Gastroesophageal sphincter (tissue), 3 donors: ENCODE data around the gene RIN2.

Experiments
- EP300 ChIP-seq: sonication (generic); formaldehyde crosslinking; IDR thresholded peaks from one replicate; pipeline ENCODE4 v1.6.1; 2017; ENCODE audit warnings: antibody characterized with exemption, mild to moderate bottlenecking
- POLR2A ChIP-seq, 2 donors: fragments of 450-650 bp; IDR thresholded peaks; one replicate each; pipeline ENCODE4 v1.6.1; 2017; ENCODE audit warnings: antibody characterized with exemption in 2 of 2, mild to moderate bottlenecking in 2 of 2, moderate library complexity in 1 of 2
- POLR2AphosphoS5 ChIP-seq: sonication (generic); formaldehyde crosslinking; IDR thresholded peaks from one replicate; pipeline ENCODE4 v1.6.1; 2017; ENCODE audit warnings: antibody characterized with exemption
- TF ChIP-seq, protein P1 (sequence below), 4 experiments: fragments of 200-600 bp in 2 of 4; fragments of 450-650 bp in 2 of 4; sonication (generic) in 1 of 4; IDR thresholded peaks; one replicate each; pipeline ENCODE4 v1.5.1; 2017 to 2019; ENCODE audit warnings: antibody characterized with exemption in 4 of 4, mild to moderate bottlenecking in 2 of 4, moderate library complexity in 2 of 4

GRCh38 chr20:19799325-19799724 is 41.3 kb downstream of the RIN2 start:
- TF ChIP-seq, protein P1, sequence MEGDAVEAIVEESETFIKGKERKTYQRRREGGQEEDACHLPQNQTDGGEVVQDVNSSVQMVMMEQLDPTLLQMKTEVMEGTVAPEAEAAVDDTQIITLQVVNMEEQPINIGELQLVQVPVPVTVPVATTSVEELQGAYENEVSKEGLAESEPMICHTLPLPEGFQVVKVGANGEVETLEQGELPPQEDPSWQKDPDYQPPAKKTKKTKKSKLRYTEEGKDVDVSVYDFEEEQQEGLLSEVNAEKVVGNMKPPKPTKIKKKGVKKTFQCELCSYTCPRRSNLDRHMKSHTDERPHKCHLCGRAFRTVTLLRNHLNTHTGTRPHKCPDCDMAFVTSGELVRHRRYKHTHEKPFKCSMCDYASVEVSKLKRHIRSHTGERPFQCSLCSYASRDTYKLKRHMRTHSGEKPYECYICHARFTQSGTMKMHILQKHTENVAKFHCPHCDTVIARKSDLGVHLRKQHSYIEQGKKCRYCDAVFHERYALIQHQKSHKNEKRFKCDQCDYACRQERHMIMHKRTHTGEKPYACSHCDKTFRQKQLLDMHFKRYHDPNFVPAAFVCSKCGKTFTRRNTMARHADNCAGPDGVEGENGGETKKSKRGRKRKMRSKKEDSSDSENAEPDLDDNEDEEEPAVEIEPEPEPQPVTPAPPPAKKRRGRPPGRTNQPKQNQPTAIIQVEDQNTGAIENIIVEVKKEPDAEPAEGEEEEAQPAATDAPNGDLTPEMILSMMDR (IDR thresholded peaks at IDR 0.05): no peak
- TF ChIP-seq EP300 (no peak), POLR2AphosphoS5 (no peak), POLR2A (IDR thresholded peaks at IDR 0.05) (no peak)
